Activated naive CD4-positive, alpha-beta T cell treated with anti-CD3 and anti-CD28 coated beads, Interleukin-2, amount 10 ng/mL, durations not matched to agents 7 days and 5 days (primary cell): ENCODE measurements around the gene NPIPA1.
"Not testable (repeated sequence)": the region's sequence is repeated elsewhere in the genome, so short reads cannot be mapped to it uniquely, and the experiment has no call there.

ENCODE experiments used
- CTCF ChIA-PET: fragments of 350-600 bp; sonication (Branson Sonifier 250); formaldehyde crosslinking; loops from one replicate; lab custom pipeline; 2021; ENCODE audit warnings: antibody characterized with exemption; lab: Charles Lee
- DNase-seq: peaks from one replicate; pipeline ENCODE4 v3.0.0-alpha.2; 2020
- H3K27ac Mint-ChIP-seq: one replicate; pipeline ENCODE4 v1.8.0; 2021; ENCODE audit warnings: mild to moderate bottlenecking, moderate library complexity, mixed read lengths
- H3K27me3 Mint-ChIP-seq: one replicate; pipeline ENCODE4 v1.8.0; 2021; ENCODE audit warnings: mild to moderate bottlenecking, mixed read lengths
- H3K36me3 Mint-ChIP-seq: one replicate; pipeline ENCODE4 v1.8.0; 2021; ENCODE audit warnings: mixed read lengths
- H3K4me1 Mint-ChIP-seq: one replicate; pipeline ENCODE4 v1.8.0; 2021; ENCODE audit warnings: mixed read lengths
- H3K4me3 Mint-ChIP-seq: one replicate; pipeline ENCODE4 v1.8.0; 2021; ENCODE audit warnings: mild to moderate bottlenecking, moderate library complexity, mixed read lengths
- H3K9me3 Mint-ChIP-seq: one replicate; pipeline ENCODE4 v1.8.0; 2021; ENCODE audit warnings: mixed read lengths

The NPIPA1 gene

GRCh38 chr16:14978908-14979307, 41.7 kb downstream of the NPIPA1 start:
- H3K36me3 Mint-ChIP-seq, H3K27me3 Mint-ChIP-seq, H3K27ac Mint-ChIP-seq, H3K4me1 Mint-ChIP-seq, H3K4me3 Mint-ChIP-seq, DNase-seq, CTCF ChIA-PET, H3K9me3 Mint-ChIP-seq: not testable (repeated sequence)

GRCh38 chr16:14981234-14981633, 44.0 kb downstream of the NPIPA1 start:
- H3K36me3 Mint-ChIP-seq, H3K9me3 Mint-ChIP-seq, CTCF ChIA-PET, DNase-seq, H3K4me3 Mint-ChIP-seq, H3K4me1 Mint-ChIP-seq, H3K27ac Mint-ChIP-seq, H3K27me3 Mint-ChIP-seq: not testable (repeated sequence)

GRCh38 chr16:14982521-14982920, 45.3 kb downstream of the NPIPA1 start:
- not testable (repeated sequence) for H3K27ac Mint-ChIP-seq, H3K27me3 Mint-ChIP-seq, H3K4me1 Mint-ChIP-seq

GRCh38 chr16:14988092-14988491, 50.8 kb downstream of the NPIPA1 start:
- CTCF ChIA-PET, H3K9me3 Mint-ChIP-seq, H3K27me3 Mint-ChIP-seq, H3K27ac Mint-ChIP-seq, H3K4me3 Mint-ChIP-seq, H3K4me1 Mint-ChIP-seq, DNase-seq: not testable (repeated sequence)
- peaks cover 29% of the 10 kb centered on the region for H3K36me3 Mint-ChIP-seq

More at GRCh38 chr16:14982521-14982920, 45.3 kb downstream of the NPIPA1 start:
- H3K36me3 Mint-ChIP-seq, result peaks cover 11% of the 10 kb centered on the region
- DNase-seq, H3K9me3 Mint-ChIP-seq, H3K4me3 Mint-ChIP-seq, CTCF ChIA-PET: not testable (repeated sequence)

- peaks cover 34% of the 10 kb centered on the region for H3K36me3 Mint-ChIP-seq
- CTCF ChIA-PET, H3K4me1 Mint-ChIP-seq, H3K27me3 Mint-ChIP-seq, H3K9me3 Mint-ChIP-seq, H3K27ac Mint-ChIP-seq, DNase-seq, H3K4me3 Mint-ChIP-seq: not testable (repeated sequence)
Observed at GRCh38 chr16:14988661-14989191, 51.5 kb downstream of the NPIPA1 start.

GRCh38 chr16:14989291-14990281, 52.3 kb downstream of the NPIPA1 start:
- H3K4me3 Mint-ChIP-seq, H3K9me3 Mint-ChIP-seq, H3K27ac Mint-ChIP-seq, DNase-seq, H3K4me1 Mint-ChIP-seq, H3K27me3 Mint-ChIP-seq, CTCF ChIA-PET: not testable (repeated sequence)
- peaks cover 39% of the 10 kb centered on the region for H3K36me3 Mint-ChIP-seq

- H3K27me3 Mint-ChIP-seq, DNase-seq, H3K4me3 Mint-ChIP-seq, CTCF ChIA-PET, H3K4me1 Mint-ChIP-seq, H3K9me3 Mint-ChIP-seq, H3K27ac Mint-ChIP-seq: not testable (repeated sequence)
- H3K36me3 Mint-ChIP-seq, result peaks cover 40% of the 10 kb centered on the region
Observed at GRCh38 chr16:14993277-14994151, 56.3 kb downstream of the NPIPA1 start.

GRCh38 chr16:14996702-14997101, 59.5 kb downstream of the NPIPA1 start:
- DNase-seq, CTCF ChIA-PET, H3K27ac Mint-ChIP-seq, H3K9me3 Mint-ChIP-seq, H3K4me3 Mint-ChIP-seq, H3K27me3 Mint-ChIP-seq, H3K4me1 Mint-ChIP-seq: not testable (repeated sequence)
- H3K36me3 Mint-ChIP-seq, result peaks cover 36% of the 10 kb centered on the region

- H3K27me3 Mint-ChIP-seq, H3K4me1 Mint-ChIP-seq, H3K27ac Mint-ChIP-seq, H3K9me3 Mint-ChIP-seq, DNase-seq, H3K4me3 Mint-ChIP-seq, CTCF ChIA-PET: not testable (repeated sequence)
- peaks cover 29% of the 10 kb centered on the region for H3K36me3 Mint-ChIP-seq
Observed at GRCh38 chr16:14998300-14998699, 61.1 kb downstream of the NPIPA1 start.

GRCh38 chr16:14999845-15000244, 62.6 kb downstream of the NPIPA1 start:
- H3K4me1 Mint-ChIP-seq, H3K27me3 Mint-ChIP-seq, CTCF ChIA-PET, H3K4me3 Mint-ChIP-seq, H3K27ac Mint-ChIP-seq, H3K9me3 Mint-ChIP-seq, DNase-seq: not testable (repeated sequence)
- H3K36me3 Mint-ChIP-seq, result peaks cover 24% of the 10 kb centered on the region
